22Rv1 (cell line): ENCODE results near the gene COL8A1.

Source experiments
- ZFX ChIP-seq: fragments of 450-650 bp; IDR thresholded peaks from 2 replicates; pipeline ENCODE4 v1.6.1; 2017; ENCODE audit warnings: antibody characterized with exemption, borderline replicate concordance
- TF ChIP-seq, protein P1 (sequence below): fragments of 450-650 bp; IDR thresholded peaks from 2 replicates; pipeline ENCODE4 v1.5.1; 2017; ENCODE audit warnings: mild to moderate bottlenecking

DNA sequence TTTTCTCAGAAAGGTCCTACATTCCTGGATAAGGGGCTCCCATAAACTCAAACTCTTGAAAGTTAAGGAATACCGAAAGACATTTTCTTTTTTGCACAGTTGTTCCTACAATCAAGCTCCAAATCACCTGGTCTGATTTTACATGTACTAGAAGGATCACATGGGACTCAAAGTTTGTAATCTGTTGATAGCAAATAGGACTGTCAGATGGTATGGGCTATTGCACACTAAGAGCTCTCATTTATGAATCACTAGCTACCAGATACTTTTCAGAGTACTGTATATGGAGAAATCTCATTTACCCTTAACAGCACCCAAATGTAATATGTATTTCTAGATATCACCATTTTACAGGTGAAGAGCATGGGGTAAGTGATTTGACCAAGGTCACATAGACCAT is 129.7 kb downstream of the COL8A1 start:
- TF ChIP-seq, protein P1, sequence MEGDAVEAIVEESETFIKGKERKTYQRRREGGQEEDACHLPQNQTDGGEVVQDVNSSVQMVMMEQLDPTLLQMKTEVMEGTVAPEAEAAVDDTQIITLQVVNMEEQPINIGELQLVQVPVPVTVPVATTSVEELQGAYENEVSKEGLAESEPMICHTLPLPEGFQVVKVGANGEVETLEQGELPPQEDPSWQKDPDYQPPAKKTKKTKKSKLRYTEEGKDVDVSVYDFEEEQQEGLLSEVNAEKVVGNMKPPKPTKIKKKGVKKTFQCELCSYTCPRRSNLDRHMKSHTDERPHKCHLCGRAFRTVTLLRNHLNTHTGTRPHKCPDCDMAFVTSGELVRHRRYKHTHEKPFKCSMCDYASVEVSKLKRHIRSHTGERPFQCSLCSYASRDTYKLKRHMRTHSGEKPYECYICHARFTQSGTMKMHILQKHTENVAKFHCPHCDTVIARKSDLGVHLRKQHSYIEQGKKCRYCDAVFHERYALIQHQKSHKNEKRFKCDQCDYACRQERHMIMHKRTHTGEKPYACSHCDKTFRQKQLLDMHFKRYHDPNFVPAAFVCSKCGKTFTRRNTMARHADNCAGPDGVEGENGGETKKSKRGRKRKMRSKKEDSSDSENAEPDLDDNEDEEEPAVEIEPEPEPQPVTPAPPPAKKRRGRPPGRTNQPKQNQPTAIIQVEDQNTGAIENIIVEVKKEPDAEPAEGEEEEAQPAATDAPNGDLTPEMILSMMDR = no peak
- no peak for TF ChIP-seq ZFX
